GM21786 (cell line): Measurements from ENCODE around the gene ABHD8.

Experiments used
- ATAC-seq: cut with Tn5 transposase; IDR thresholded peaks from one replicate; pipeline ENCODE4 v1.9.1; 2021; ENCODE audit not compliant: unreplicated experiment

The ABHD8 gene

GRCh38 chr19:17323300-17323963 is 20.2 kb upstream of the ABHD8 start:
- no peak for ATAC-seq

GRCh38 chr19:17322854-17323253 is 19.6 kb upstream of the ABHD8 start:
- no peak for ATAC-seq

GRCh38 chr19:17321655-17322489 is 18.6 kb upstream of the ABHD8 start:
- no peak for ATAC-seq

GRCh38 chr19:17320435-17320834 is 17.2 kb upstream of the ABHD8 start:
- no peak for ATAC-seq

- ATAC-seq: no peak
These were observed 16.4 kb upstream of the ABHD8 start for GRCh38 chr19:17319473-17320238.

GRCh38 chr19:17318966-17319365 is 15.7 kb upstream of the ABHD8 start:
- ATAC-seq: no peak

- ATAC-seq: no peak
These were observed 10.9 kb upstream of the ABHD8 start for GRCh38 chr19:17314007-17314593.

GRCh38 chr19:17312189-17313113 is 9.2 kb upstream of the ABHD8 start:
- no peak for ATAC-seq

- no peak for ATAC-seq
These were observed 8.4 kb upstream of the ABHD8 start for GRCh38 chr19:17311455-17312188.

GRCh38 chr19:17309965-17310461 is 6.8 kb upstream of the ABHD8 start:
- ATAC-seq: no peak

- ATAC-seq: peak; percentile 63
These were observed 6.2 kb upstream of the ABHD8 start, which contains the start of gene DDA1 for GRCh38 chr19:17309198-17309964. Gene DDA1 (plus strand): TSS chr19:17309563. CDS start chr19:17309655, 92 bp downstream.

- ATAC-seq: no peak
These were observed 4.7 kb upstream of the ABHD8 start for GRCh38 chr19:17307876-17308377.

- ATAC-seq: no peak
These were observed 3.1 kb upstream of the ABHD8 start for GRCh38 chr19:17306285-17306714.

- ATAC-seq: peak; percentile 69
These were observed 2.5 kb upstream of the ABHD8 start, which contains the start of gene MRPL34 for GRCh38 chr19:17305517-17306284. Gene MRPL34 (plus strand): TSS chr19:17305872. CDS start chr19:17305893, 21 bp downstream.

- no peak for ATAC-seq
These were observed 1.9 kb upstream of the ABHD8 start for GRCh38 chr19:17305216-17305516.

GRCh38 chr19:17304386-17305215 is 1.4 kb upstream of the ABHD8 start:
- no peak for ATAC-seq

- no peak for ATAC-seq
These were observed 679 bp upstream of the ABHD8 start for GRCh38 chr19:17303940-17304267.
